ENCODE measurements around the gene RANBP10. TPM values are rescaled to one million over a fixed set of nuclear protein-coding genes. Genes with fewer than 3 reads are reported as not detected.

Gene RANBP10
- total and polyA plus RNA-seq, 2 of the 8 experiments (the other 6 are each of a cell fraction or from before 2014, with no cell fraction given): 14.2 to 16.8 TPM

DNA sequence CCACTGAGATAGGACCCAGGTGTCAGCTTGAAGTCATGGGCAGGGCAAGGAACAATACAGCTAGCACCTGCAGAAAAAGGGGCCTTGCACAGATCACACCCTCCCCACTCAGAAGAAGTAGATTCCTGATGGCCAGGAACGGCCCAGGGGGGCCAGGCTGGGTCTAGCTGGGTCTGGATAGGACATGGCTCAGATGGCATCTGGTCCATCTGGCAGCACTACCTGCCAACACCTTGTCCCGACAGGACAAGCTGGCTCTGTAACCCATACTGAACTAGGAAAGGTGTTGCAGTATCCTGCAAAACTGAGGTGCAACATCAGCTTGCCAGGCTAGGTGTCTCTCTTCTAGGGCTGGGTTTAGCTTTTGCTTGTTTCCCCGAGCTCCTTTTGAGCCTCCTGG, 48.4 kb downstream of the RANBP10 start:
- H3K23me2 ChIP-seq (ENCODE audit: low read depth, low read length): no peaks in the 10 kb centered on the region
- H2AK5ac ChIP-seq (ENCODE audit: low read depth, low read length): no peak overlapping the region
- H2BK5ac ChIP-seq (ENCODE audit: low read depth, low read length): no peak overlapping the region
- H3K14ac ChIP-seq (ENCODE audit: insufficient read length): no peak overlapping the region
- H4K5ac ChIP-seq (ENCODE audit: insufficient read length, low read depth, low read length): no peak overlapping the region
- H3K9me3 ChIP-seq (ENCODE audit: insufficient read depth in 2 of 2, low read depth in 1 of 2, low read length in 1 of 2): no peaks in the 10 kb centered on the region
- H3K23ac ChIP-seq (ENCODE audit: insufficient read length): no peak overlapping the region
- no peak overlapping the region for H3K4me2 ChIP-seq (ENCODE audit: insufficient read depth in 1 of 2, low read depth in 2 of 2, low read length in 2 of 2)
- no peaks in the 10 kb centered on the region for H3K27me3 ChIP-seq (replicated peaks in 1 of 4; ENCODE audit: control insufficient read depth in 3 of 4, extremely low read depth in 1 of 4, insufficient read depth in 3 of 4, low read length in 3 of 4)
- H4K8ac ChIP-seq (ENCODE audit: extremely low read depth, insufficient read depth, low read length): no peak overlapping the region
- no peaks in the 10 kb centered on the region for H3K36me3 ChIP-seq (ENCODE audit: control insufficient read depth in 2 of 4, insufficient read depth in 4 of 4, low read length in 3 of 4)
- no peak overlapping the region for H2BK20ac ChIP-seq (ENCODE audit: low read length)
- H3K4me1 ChIP-seq (replicated peaks in 1 of 4; ENCODE audit: control insufficient read depth in 3 of 4, insufficient read depth in 4 of 4, low read length in 3 of 4): no peaks in the 10 kb centered on the region
- H3K56ac ChIP-seq (replicated peaks; ENCODE audit: insufficient read length, low read depth, low read length): no peak overlapping the region
- H2AFZ ChIP-seq (ENCODE audit: low read length): no peak overlapping the region
- no peak overlapping the region for H3K18ac ChIP-seq (ENCODE audit: extremely low read depth, low read length)
- H4K20me1 ChIP-seq (replicated peaks in 1 of 2; ENCODE audit: control insufficient read depth in 1 of 2, insufficient read depth in 2 of 2, low read length in 2 of 2): peaks cover 0 to 21% of the 10 kb centered on the region in 2 experiments
- H3K79me1 ChIP-seq (ENCODE audit: low read depth, low read length): peaks cover 3% of the 10 kb centered on the region
- no peak overlapping the region for H2BK12ac ChIP-seq (ENCODE audit: low read depth, low read length)
- H3K27ac ChIP-seq (ENCODE audit: low read depth, low read length): no peak overlapping the region
- ChIA-PET POLR2A (ENCODE audit: partially characterized antibody) (interaction anchor here (1.2 kb wide), 1 partner anchor 10 kb away, joined by 3 read pairs; no protein-coding TSS in a partner anchor), CTCF (ENCODE audit: partially characterized antibody) (interaction anchor here (0.7 to 1.9 kb wide), 5 partner anchors 10 to 105 kb away, joined by 3 to 4 read pairs (median 3); partner anchors contain the start of gene TSNAXIP1)
- WGBS, 2 experiments (ENCODE audit: extremely low coverage in 1 of 2, insufficient coverage in 1 of 2, insufficient read length in 1 of 2, insufficient replicate concordance in 2 of 2, low coverage in 1 of 2, low lambda C conversion rate in 2 of 2, missing lambda C conversion rate in 1 of 2): 86% methylated on average over 3 of the region's 3 CpGs; no CpG with 5 or more reads in 1 of the 2 experiments
- H3K9ac ChIP-seq (replicated peaks in 1 of 4; ENCODE audit: extremely low read depth in 1 of 4, low read depth in 3 of 4, low read length in 3 of 4): no peak overlapping the region
- no peak overlapping the region for H3K4ac ChIP-seq (replicated peaks; ENCODE audit: insufficient read length, low read depth, low read length)
- FAIRE-seq (no peak), DNase-seq (ENCODE audit: low read depth in 1 of 2, low spot score in 2 of 2) (no peak)
- no peak overlapping the region for H2BK15ac ChIP-seq (ENCODE audit: low read length)
- no peaks in the 10 kb centered on the region for H3K79me2 ChIP-seq (ENCODE audit: control insufficient read depth in 1 of 2, insufficient read depth in 2 of 2, low read length in 2 of 2)
- no peak overlapping the region for H2BK120ac ChIP-seq (replicated peaks; ENCODE audit: low read depth, low read length)
- H3K4me3 ChIP-seq (ENCODE audit: extremely low read depth in 1 of 4, insufficient read depth in 2 of 4, low read depth in 3 of 4, low read length in 4 of 4): no peak overlapping the region
- no peak overlapping the region for H4K91ac ChIP-seq (replicated peaks; ENCODE audit: insufficient read length, low read length)
- no peak for TF ChIP-seq PHF8 (conservative IDR thresholded peaks at IDR 0.05; ENCODE audit: low read depth, low read length)
- no peak for TF ChIP-seq RBBP5 (IDR thresholded peaks at IDR 0.05; ENCODE audit: borderline replicate concordance, low read depth, low read length)
- TF ChIP-seq JUN (IDR thresholded peaks at IDR 0.05; ENCODE audit: low read depth, low read length): no peak
- no peak for TF ChIP-seq POLR2A (IDR thresholded peaks at IDR 0.05; ENCODE audit: control extremely low read depth in 1 of 2, low read depth in 2 of 2, low read length in 2 of 2)
- no peak for TF ChIP-seq HDAC6 (IDR thresholded peaks at IDR 0.05; ENCODE audit: low read depth, low read length)
- TF ChIP-seq BRCA1 (IDR thresholded peaks at IDR 0.05; ENCODE audit: low read depth, low read length): no peak
- TF ChIP-seq, protein P1, sequence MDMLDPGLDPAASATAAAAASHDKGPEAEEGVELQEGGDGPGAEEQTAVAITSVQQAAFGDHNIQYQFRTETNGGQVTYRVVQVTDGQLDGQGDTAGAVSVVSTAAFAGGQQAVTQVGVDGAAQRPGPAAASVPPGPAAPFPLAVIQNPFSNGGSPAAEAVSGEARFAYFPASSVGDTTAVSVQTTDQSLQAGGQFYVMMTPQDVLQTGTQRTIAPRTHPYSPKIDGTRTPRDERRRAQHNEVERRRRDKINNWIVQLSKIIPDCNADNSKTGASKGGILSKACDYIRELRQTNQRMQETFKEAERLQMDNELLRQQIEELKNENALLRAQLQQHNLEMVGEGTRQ (IDR thresholded peaks at IDR 0.05; ENCODE audit: low read length): no peak
- no peak for TF ChIP-seq YY1 (IDR thresholded peaks at IDR 0.05; ENCODE audit: low read depth, low read length)
- TF ChIP-seq, protein P2, sequence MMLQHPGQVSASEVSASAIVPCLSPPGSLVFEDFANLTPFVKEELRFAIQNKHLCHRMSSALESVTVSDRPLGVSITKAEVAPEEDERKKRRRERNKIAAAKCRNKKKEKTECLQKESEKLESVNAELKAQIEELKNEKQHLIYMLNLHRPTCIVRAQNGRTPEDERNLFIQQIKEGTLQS (IDR thresholded peaks at IDR 0.05; ENCODE audit: insufficient read depth, low read depth, low read length): no peak
- TF ChIP-seq SIX5 (IDR thresholded peaks at IDR 0.05; ENCODE audit: low read depth, low read length): no peak
- no peak for TF ChIP-seq CEBPB (IDR thresholded peaks at IDR 0.05; ENCODE audit: low read depth, low read length)
- TF ChIP-seq RNF2 (IDR thresholded peaks at IDR 0.05; ENCODE audit: borderline replicate concordance, low read depth, low read length, missing control alignments, poor library complexity, severe bottlenecking): no peak
- TF ChIP-seq TAF7 (optimal IDR thresholded peaks at IDR 0.05; ENCODE audit: borderline replicate concordance, low read depth, low read length): no peak
